Measurements from ENCODE around the gene ADCY6.
"Not testable (repeated sequence)": the region's sequence is repeated elsewhere in the genome, so short reads cannot be mapped to it uniquely, and the experiment has no call there.

The ADCY6 gene

GRCh38 chr12:48720171-48720570 lies 68.7 kb downstream of the ADCY6 start:
- not testable (repeated sequence) for H3K9me3 ChIP-seq (ENCODE audit: control insufficient read depth in 5 of 5, low read length in 5 of 5); H3K9ac ChIP-seq (ENCODE audit: low read length in 5 of 5); H3K36me3 ChIP-seq (ENCODE audit: control insufficient read depth in 5 of 5, insufficient read depth in 5 of 5, low read length in 5 of 5); H3K27ac ChIP-seq (ENCODE audit: low read depth, low read length); H3K27me3 ChIP-seq (ENCODE audit: control insufficient read depth in 5 of 5, insufficient read depth in 4 of 5, low read length in 5 of 5); H3K4me3 ChIP-seq (ENCODE audit: low read depth in 1 of 5, low read length in 5 of 5)
- H3K4me1 ChIP-seq (ENCODE audit: control insufficient read depth in 5 of 5, insufficient read depth in 5 of 5, low read length in 5 of 5): peaks cover 0 to 15% (median 13%) of the 10 kb centered on the region in 5 donors

DNA sequence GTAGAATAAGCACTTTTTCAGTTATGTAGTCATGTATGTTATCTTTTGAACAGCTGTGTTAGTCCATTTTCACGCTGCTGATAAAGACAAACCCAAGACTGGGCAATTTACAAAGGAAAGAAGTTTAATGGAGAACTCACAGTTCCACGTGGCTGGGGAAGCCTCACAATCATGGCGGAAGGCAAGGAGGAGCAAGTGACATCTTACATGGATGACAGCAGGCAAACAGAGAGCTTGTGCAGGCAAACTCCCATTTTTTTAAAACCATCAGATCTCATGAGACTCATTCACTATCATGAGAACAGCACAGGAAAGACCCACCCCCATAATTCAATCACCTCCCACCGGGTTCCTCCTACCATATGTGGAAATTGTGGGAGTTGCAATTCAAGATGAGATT lies 69.9 kb downstream of the ADCY6 start:
- H3K27ac ChIP-seq (ENCODE audit: low read depth, low read length); H3K4me3 ChIP-seq (ENCODE audit: low read depth in 1 of 5, low read length in 5 of 5); H3K9me3 ChIP-seq (ENCODE audit: control insufficient read depth in 5 of 5, low read length in 5 of 5); H3K9ac ChIP-seq (ENCODE audit: low read length in 5 of 5); H3K27me3 ChIP-seq (ENCODE audit: control insufficient read depth in 5 of 5, insufficient read depth in 4 of 5, low read length in 5 of 5); H3K36me3 ChIP-seq (ENCODE audit: control insufficient read depth in 5 of 5, insufficient read depth in 5 of 5, low read length in 5 of 5): not testable (repeated sequence)
- H3K4me1 ChIP-seq (ENCODE audit: control insufficient read depth in 5 of 5, insufficient read depth in 5 of 5, low read length in 5 of 5): peaks cover 4 to 26% (median 25%) of the 10 kb centered on the region in 5 donors

DNA sequence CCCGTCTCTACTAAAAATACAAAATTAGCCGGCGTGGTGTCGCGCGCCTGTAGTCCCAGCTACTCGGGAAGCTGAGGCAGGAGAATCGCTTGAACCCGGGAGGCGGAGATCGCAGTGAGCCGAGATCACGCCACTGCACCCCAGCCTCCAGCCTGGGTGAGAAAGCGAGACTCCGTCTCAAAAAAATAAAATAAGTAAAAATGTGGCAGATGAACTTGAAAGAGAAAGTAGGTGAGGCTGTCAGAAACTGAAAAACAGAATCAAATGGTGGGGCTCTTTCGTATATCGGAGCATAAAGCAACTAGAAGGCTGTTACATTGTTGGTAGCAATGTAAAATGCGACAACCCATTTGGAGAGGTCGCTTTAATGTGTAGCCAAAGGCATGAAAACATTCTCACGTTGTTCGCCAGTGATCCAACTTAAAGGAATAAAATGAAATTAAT lies 71.6 kb downstream of the ADCY6 start:
- H3K27ac ChIP-seq (ENCODE audit: low read depth, low read length): peak overlapping the region; percentile 89
- no peaks in the 10 kb centered on the region for H3K27me3 ChIP-seq (ENCODE audit: control insufficient read depth in 5 of 5, insufficient read depth in 4 of 5, low read length in 5 of 5)
- H3K9me3 ChIP-seq (ENCODE audit: control insufficient read depth in 5 of 5, low read length in 5 of 5): peaks cover 0 to 6% (median 3%) of the 10 kb centered on the region in 5 donors
- peaks cover 4 to 16% (median 7%) of the 10 kb centered on the region in 5 donors for H3K36me3 ChIP-seq (ENCODE audit: control insufficient read depth in 5 of 5, insufficient read depth in 5 of 5, low read length in 5 of 5)
- peak overlapping the region; percentile 61 to 96 (median 75) for H3K4me3 ChIP-seq (ENCODE audit: low read depth in 1 of 5, low read length in 5 of 5)
- H3K9ac ChIP-seq (ENCODE audit: low read length in 5 of 5): peak overlapping the region; percentile 63 to 80 (median 73)
- peaks cover 4 to 31% (median 27%) of the 10 kb centered on the region in 5 donors for H3K4me1 ChIP-seq (ENCODE audit: control insufficient read depth in 5 of 5, insufficient read depth in 5 of 5, low read length in 5 of 5)

GRCh38 chr12:48716493-48717251 lies 72.2 kb downstream of the ADCY6 start, which contains the start of gene CCNT1:
Gene CCNT1, minus strand, starts transcription at chr12:48716707. Its CDS starts 32 bp downstream, at chr12:48716675.
- Histone ChIP-seq H3K9me3 (ENCODE audit: control insufficient read depth in 5 of 5, low read length in 5 of 5) (peaks cover 0 to 6% (median 3%) of the 10 kb centered on the region in 5 donors), H3K4me1 (ENCODE audit: control insufficient read depth in 5 of 5, insufficient read depth in 5 of 5, low read length in 5 of 5) (peaks cover 4 to 31% (median 27%) of the 10 kb centered on the region in 5 donors), H3K4me3 (ENCODE audit: low read depth in 1 of 5, low read length in 5 of 5) (peak within 1 kb of the TSS; percentile 75 to 96 (median 93)), H3K36me3 (ENCODE audit: control insufficient read depth in 5 of 5, insufficient read depth in 5 of 5, low read length in 5 of 5) (peaks cover 4 to 21% (median 10%) of the 10 kb centered on the region in 5 donors), H3K27me3 (ENCODE audit: control insufficient read depth in 5 of 5, insufficient read depth in 4 of 5, low read length in 5 of 5) (no peaks in the 10 kb centered on the region), H3K27ac (ENCODE audit: low read depth, low read length) (peak within 1 kb of the TSS; percentile 89), H3K9ac (ENCODE audit: low read length in 5 of 5) (peak within 1 kb of the TSS; percentile 93 to 97 (median 96))
